GM18517 (cell line): ENCODE measurements around the gene GAREM1.

Experiments
- ATAC-seq: cut with Tn5 transposase; IDR thresholded peaks from one replicate; pipeline ENCODE4 v1.9.1; 2021; ENCODE audit warnings: mild to moderate bottlenecking, moderate library complexity; ENCODE audit not compliant: unreplicated experiment

The GAREM1 gene

GRCh38 chr18:32459361-32460101, 11.2 kb downstream of the GAREM1 start:
- no peak for ATAC-seq

GRCh38 chr18:32455361-32455760, 15.3 kb downstream of the GAREM1 start:
- no peak for ATAC-seq

GRCh38 chr18:32454593-32454992, 16.1 kb downstream of the GAREM1 start:
- no peak for ATAC-seq

- no peak for ATAC-seq
These were observed 19.8 kb downstream of the GAREM1 start for GRCh38 chr18:32450874-32451273.

- ATAC-seq: no peak
These were observed 20.5 kb downstream of the GAREM1 start for GRCh38 chr18:32450026-32450691.

- no peak for ATAC-seq
These were observed 23.9 kb downstream of the GAREM1 start for GRCh38 chr18:32446780-32447179.

- ATAC-seq: no peak
These were observed 24.8 kb downstream of the GAREM1 start for GRCh38 chr18:32445846-32446245.

GRCh38 chr18:32443706-32444215, 26.9 kb downstream of the GAREM1 start:
- ATAC-seq: no peak

GRCh38 chr18:32443033-32443705, 27.5 kb downstream of the GAREM1 start:
- ATAC-seq: no peak

- no peak for ATAC-seq
These were observed 28.1 kb downstream of the GAREM1 start for GRCh38 chr18:32442575-32442974.

- ATAC-seq: no peak
These were observed 29.1 kb downstream of the GAREM1 start for GRCh38 chr18:32441533-32441932.

GRCh38 chr18:32440518-32440917, 30.2 kb downstream of the GAREM1 start:
- no peak for ATAC-seq

- ATAC-seq: no peak
These were observed 30.9 kb downstream of the GAREM1 start for GRCh38 chr18:32439802-32440201.

- ATAC-seq: no peak
These were observed 31.4 kb downstream of the GAREM1 start for GRCh38 chr18:32439241-32439640.

GRCh38 chr18:32438173-32438572, 32.5 kb downstream of the GAREM1 start:
- no peak for ATAC-seq

- ATAC-seq: no peak
These were observed 33.4 kb downstream of the GAREM1 start for GRCh38 chr18:32437100-32437834.

- no peak for ATAC-seq
These were observed 34.8 kb downstream of the GAREM1 start for GRCh38 chr18:32435631-32436500.

GRCh38 chr18:32431753-32432152, 38.9 kb downstream of the GAREM1 start:
- ATAC-seq: no peak

GRCh38 chr18:32429402-32429801, 41.3 kb downstream of the GAREM1 start:
- no peak for ATAC-seq
